ENCODE data around the gene CAMK1D.

Gene CAMK1D

DNA sequence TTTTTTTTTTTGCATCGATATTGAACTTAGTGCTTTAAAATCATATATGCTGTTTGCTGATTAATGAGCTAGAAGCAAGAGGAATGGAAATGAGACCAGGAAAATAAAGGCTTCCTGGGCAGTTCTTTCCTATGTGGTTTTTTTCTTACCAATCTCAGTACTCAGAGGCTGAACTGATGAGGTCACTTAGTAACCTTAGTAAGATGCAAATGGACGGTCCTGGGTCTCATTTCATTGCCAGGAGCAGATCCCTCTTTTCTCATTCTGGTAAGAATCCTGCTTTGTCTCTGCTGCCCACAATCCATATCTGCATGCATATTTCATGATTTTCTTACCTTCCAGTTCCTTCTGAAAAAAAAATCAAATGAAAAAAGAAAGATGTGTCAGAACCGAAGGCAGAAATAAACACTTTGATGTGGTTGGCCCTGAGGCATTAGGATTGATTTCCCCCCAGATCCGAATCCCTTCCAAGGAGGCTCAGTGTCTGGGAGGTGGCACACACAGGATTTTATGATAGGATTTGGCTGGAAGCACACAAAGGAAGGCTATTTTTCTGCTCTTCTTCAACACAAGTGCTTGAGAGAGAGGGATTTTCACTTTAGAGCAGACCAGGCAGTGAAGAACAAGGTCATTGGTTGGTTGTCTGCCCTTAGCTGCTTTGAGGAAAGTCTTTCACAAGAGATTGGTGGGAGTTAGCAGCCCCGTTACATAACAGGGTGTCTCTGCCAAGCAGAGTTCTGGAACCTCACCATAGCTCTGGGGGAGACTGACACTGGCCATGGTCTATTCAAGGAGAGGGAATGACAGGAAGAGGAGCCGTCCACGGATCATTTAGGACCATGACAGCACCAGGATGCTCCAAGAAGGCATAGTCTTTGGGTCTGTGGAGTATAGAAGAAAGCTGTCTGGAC, 150.0 kb downstream of the CAMK1D start:
- no peak for DNase-seq (ENCODE audit: low spot score)

DNA sequence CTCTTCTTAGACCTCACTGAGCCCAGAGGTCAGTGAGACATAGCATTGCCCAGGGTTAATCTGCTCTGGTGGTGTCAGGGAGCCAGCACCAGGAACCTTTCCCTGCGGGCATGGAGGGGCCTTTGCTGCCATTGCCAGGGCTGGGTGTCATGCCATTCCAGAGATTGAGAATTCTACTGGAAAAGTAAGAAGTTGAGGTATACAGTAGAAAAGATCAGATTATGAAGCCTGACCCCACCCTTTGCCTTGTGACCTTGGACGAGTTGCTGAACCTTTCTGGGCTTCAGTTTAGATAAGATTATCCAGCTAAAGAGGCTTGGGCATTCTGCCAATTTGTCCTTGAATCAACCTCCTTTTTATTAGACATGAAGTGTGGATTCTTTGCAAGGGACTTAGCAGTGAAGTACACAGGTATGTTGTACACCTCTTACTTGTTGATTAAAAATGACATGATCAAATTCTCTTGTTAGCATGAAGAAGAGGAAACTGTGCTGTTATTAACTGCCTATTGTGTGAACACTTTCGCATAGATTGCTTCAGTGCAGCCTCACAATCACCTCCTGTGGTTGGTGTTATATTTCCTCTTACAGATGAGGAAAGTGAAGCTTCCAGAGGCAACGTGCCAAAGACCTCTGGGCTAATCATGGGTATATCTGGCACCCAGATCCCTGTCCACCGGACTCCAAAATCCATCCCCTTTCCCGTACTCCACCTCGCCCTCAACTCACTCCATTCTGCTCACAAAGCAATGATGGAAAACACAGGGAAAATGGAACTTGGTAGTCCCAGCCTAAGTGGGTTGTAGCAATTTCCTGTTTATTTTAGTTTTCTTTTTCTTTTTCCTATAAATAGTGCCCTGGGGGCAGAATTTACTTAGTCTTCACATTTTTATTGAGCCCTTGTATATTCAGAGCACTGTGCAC, 151.3 kb downstream of the CAMK1D start:
- peak; percentile 53 for DNase-seq (ENCODE audit: low spot score)

DNA sequence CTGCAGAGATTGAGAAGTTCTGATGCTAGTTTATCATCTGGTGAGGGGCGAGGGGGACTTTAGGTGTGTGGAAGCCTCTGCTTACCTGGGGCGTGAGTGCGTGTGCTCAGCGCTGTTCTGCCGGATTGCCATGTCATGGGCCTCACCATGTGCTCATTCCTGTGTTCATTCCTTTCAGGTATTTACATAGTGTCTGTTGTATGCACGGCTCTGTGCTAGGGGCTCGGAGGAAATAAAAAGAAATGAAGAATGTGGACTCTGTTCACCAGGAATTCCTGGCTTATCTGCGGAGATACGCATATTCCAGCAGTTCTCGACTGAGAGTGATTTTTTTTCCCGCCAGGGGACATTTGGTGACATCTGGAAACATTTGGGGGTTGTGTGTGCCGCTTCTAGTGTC, 152.0 kb downstream of the CAMK1D start:
- no peak for DNase-seq (ENCODE audit: low spot score)

DNA sequence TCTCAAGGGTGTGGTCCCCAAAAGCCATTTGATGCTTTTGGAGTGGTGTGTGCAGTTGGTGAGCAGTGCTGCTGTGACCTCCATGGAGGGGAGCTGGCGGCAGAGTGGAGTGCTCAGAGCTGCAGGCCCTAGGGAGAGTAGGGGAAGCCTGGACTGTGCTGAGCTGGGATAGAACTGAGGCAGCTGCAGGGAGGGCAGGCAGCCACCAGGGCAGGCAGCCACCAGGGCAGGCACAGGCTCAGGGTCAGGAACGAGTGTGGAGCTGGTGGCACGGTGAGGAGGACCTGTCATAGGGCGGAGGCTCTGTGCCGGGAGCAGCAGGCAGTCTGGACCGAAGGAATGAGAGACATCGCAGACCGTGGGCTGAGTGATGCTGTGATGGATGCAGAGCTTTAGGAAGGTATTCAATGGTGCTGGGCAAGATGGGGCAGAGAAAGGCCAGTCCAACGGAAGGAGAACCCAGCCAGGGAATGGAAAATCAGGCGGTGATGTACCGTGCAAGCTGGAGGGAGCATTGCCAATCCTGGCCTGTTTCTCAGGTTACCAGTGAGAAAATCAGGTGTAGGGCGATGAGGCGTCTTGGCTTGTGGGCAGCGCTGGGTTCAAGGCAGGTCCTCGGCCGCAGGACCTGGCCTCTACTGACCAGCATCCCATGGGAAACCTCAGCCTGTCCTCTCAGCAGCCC, 152.6 kb downstream of the CAMK1D start:
- no peak for DNase-seq (ENCODE audit: low spot score)

DNA sequence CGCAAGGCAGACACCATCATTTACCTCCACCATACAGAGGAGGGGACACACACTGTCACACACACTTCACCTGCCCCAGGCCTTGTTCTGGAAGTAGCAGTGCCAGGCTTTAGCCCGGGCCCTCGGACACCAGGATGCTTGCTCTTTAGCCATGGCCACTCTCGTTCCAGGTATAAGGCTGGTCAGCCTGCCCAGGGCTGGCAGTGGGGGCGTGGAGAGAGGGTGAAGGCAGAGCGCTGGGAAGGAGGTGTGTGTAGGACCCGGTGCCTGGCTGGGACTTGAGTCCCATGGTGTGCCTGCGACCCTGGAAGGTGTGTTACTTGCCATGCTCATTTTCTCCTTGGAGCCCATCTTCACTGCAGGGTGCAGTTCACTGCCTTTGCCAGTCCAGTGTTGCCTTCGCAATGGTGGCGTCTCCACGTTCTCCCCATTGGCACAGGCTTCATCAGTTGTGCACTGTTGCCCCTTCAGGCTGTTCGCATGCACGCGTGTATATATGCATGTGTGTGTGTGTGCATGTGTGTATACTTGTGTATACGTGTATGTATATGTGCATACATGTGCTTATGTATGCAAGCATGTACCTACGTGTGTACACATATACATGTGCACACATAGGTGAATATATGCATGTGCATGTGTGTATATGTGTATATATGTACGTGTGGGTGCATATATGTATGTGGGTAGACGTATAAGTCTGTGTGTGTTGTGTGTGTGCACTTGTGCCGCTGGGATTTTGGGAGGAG, 153.4 kb downstream of the CAMK1D start:
- no peak for DNase-seq (ENCODE audit: low spot score)

DNA sequence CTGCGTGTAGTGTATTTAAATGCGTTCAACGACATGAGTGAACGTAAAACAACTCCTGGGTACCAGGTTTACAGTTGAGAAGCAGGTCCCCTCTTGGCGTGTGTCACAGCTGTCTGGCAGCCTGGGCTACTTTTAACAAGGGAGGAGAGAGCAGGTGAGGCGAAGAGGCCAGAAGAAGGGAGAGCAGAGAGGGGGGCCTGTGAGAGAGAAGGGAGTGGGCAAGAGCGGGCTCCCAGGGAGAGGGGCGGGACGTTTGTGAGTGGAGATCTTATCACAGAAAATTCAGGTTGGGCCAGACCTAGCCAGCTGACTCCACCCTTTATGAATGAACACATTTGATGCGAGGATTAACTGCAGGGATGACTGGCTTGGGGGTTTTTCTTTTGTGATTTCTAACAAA, 154.0 kb downstream of the CAMK1D start:
- no peak for DNase-seq (ENCODE audit: low spot score)

DNA sequence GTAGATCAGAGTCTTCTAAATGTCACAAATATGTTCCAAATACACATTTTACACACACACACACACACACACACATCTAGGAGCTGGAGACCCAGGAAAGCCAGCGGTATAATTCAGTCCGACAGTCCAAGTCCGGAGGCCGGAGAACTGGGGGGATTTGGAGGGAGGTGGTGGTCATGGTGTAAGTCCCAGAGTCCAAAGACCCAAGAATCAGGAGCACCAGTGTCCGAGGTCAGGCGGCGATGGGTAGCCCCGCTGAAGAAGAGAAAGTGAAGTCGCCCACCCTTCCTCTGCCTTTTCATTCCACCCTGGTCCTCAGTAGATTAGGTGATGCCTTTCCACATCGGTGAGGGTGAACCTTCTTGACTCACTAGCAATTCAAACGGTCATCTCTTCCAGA, 154.8 kb downstream of the CAMK1D start:
- DNase-seq (ENCODE audit: low spot score), result no peak

DNA sequence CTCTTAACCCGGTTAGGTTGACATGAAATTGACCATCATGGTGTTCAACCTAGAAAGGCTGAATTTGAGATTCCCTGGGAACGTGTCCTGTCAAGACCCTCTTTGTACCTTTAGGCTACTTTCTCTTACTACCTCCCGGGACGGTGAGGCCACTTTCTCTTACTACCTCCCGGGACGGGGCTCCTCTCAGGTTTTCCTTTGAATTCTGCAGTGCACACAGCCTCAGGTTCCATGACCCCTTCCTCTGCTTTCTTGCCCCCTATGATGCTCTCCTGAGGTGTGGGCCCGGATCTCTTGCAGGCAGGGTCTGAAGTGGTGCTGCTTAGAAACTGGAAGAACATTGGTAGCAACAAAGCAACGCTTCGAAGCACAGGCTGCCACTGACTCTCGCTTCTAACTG, 155.3 kb downstream of the CAMK1D start:
- DNase-seq (ENCODE audit: low spot score), result no peak

DNA sequence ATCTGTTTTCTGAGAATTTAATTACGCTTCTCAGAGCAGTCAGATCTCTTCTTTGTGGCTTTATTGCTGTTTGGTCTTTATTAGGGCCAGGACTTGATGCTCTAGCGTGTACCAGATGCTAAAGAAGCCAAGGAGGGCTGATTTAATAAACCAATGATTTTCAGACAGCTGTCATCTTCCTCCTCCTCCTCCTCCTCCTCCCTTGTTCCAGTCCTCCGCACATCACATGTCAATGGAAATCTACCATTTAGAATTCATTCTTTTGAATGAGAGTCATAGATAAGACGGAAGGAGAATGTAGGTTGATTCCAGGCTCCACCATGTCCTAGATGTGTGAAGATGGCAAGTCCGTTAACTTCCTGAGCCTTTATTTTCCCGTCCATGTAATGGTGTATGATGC, 156.3 kb downstream of the CAMK1D start:
- DNase-seq (ENCODE audit: low spot score), result no peak

DNA sequence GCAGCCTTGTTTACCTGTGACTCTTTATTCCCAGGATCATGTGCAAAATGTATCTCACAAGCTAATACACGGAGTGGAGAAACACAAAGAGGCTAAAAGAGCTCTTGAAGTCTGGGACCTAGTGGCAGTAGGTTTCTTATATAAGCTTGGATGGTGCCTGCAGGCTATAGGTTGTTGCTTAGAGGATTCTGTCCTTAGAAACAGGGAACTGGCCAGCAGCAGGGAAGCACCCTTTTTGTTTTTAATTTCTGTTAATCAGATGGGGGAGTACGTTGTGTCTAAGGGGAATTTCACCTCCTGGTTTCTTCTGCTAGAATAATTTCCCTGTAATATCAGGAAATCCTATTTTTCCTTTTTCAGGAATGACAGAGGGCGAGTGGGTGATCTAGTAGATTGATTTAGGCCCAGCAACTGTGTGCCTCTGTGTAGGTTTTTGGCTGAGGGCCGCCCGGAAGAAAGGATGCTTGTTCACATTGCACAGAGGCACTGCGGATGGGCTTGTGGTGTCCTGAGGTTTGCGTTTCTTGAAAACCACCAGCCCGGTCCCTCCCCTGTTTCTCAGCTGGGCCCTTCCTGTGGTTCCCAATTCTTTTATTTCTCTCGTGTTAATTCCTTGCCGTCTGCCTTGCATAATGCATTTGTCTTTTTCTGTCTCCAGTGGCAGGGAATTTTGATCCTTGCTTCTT, 158.0 kb downstream of the CAMK1D start:
- no peak for DNase-seq (ENCODE audit: low spot score)

DNA sequence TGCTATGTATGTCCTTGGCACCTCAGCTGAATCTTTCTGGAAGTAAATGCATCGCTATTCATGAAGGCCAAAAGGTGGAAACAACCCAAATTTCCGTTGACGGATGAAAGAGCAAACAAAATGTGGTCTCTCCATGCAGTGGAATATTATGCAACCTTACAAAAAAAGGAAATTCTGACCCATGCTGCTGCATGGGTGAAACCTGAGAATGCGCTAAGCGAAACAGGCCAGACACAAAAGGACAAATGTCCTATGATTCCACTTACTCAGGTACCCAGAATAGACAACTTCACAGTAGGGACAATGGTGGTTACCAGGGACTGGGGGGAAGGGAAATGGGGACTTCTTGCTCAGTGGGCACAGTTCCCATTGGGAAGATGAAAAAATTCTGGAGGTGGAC, 158.8 kb downstream of the CAMK1D start:
- no peak for DNase-seq (ENCODE audit: low spot score)

DNA sequence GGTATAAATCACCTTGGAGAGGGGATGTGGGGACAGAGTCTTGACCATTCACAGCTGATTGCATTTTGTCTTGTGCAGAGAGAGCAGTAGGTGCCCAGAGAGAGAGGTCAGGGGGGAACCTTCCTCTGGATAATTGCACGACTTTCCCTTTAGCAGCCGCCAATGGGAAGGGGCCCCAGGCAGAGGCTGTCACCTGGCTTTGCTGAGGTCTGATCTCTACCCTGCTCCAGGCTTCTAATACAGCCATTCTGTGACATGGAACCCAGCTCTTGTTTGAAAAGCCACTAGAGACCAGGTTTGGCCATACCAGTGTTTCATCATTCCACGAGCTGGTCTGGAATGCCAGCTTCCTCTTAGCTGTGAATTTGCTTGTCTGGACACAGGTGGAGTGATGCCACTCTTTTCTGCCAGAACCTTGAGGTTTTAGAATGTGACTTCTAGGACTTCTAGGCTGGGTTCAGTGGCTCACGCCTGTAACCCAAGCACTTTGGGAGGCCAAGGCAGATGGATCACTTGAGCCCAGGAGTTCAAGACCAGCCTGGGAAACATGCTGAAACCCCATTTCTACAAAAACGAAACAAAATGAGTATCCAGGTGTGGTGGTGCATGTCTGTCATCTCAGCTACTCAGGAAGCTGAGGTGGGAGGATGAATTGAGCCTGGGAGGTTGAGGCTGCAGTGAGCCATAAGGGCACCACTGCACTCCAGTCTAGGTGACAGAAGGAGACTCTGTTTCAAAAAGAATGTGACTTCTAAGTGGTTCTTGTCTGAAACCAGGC, 159.9 kb downstream of the CAMK1D start:
- DNase-seq (ENCODE audit: low spot score), result no peak

DNA sequence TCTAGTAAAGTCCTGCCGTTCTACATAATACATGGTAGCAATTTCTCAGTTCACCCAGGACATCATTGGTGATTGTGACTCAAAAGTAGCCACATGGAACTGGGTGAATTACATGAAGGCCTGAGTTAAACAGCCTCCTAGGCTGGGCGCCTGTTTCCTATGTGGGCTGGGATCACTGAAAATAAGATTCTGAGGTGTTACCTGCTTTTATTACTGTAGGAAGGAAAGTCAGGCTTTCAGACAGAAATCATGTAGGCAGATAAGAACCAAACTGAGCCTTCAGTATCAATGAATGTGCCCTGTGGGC, 160.4 kb downstream of the CAMK1D start:
- no peak for DNase-seq (ENCODE audit: low spot score)

DNA sequence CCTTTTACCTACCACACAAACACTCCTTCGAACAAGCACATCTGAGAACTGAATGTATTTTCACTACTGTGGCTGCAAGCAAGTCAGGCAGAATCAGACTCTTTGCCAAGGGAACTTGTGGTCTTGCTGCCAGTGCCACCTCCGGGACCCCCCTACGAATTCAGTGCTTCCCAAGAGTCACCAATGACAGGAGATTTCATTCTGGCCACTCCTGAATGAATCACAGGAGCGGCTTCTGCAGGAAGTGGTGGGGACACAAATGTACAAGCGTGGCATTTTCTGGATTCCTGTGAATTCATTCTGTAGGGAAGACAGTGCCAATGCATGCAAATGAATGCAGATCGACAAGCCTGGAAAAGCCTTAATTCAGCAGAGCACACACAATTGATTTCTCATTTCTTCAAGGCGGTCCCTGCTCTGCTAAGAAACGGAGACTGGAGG, 161.2 kb downstream of the CAMK1D start:
- DNase-seq (ENCODE audit: low spot score), result no peak

DNA sequence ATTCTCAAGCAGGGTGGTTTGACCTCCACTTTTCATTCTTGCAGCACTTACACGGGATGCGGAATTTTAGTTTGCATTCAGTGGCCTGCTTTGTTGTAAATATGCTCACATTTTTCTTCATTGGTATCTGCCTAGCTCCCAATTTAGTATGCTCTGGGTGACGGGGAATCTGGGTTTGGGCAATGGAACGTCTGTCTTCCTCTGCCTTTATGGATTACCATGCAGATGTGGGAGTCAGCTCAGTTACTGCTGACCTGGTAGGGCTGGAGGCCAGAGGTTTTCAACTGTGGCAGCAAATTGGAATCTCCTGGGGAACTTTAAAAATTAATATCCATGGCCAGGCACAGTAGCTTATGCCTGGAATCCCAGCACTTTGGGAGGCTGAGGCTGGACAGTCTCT, 161.6 kb downstream of the CAMK1D start:
- no peak for DNase-seq (ENCODE audit: low spot score)

DNA sequence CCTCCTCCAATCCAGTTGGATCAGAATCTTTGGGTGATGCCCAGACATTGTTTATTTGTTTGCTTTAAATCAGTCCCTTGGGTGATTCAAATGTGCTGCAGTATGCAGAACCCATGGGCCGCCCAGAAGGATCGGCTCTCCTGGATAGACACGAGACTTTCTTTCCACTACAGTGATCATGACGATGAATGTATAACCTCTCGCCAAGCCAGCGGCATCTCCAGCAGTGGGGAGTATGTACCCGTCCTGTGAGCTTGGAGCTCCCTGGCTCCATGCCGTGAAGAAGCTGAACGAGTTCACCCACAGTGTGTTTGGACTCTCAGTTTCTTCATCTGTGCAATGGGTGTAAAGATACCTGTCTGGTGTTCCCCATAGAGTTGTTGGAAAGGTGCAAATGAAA, 162.3 kb downstream of the CAMK1D start:
- DNase-seq (ENCODE audit: low spot score), result no peak

DNA sequence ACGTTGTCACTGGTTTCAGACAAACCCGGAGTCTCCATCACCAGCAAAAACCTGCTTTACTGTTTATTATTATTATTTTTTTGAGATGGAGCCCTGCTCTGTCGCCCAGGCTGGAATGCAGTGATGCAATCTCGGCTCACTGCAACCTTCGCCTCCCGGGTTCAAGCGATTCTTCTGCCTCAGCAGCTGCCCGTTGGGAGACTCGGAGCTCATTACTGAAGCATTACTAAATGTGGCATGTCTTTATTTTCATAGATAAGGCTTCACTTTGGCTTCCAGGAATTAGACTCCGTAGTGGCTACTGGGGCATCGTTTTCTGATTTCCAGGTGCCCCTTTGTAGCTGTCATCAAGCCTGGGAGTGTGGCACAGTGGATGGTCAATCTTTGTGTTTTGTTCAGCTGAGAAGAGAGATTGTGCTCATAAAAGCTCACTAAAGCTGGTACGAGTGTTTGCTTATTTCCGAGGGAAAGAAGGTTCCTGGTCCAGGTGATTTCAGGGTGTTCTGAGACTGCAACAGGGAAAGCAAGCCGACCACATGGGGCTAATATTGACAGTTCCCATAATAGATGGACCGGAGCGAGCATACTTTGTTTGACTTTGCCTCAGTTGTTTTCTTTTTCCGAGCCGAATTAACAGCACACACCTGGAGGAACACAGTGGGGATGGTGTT, 163.1 kb downstream of the CAMK1D start:
- DNase-seq (ENCODE audit: low spot score), result no peak

DNA sequence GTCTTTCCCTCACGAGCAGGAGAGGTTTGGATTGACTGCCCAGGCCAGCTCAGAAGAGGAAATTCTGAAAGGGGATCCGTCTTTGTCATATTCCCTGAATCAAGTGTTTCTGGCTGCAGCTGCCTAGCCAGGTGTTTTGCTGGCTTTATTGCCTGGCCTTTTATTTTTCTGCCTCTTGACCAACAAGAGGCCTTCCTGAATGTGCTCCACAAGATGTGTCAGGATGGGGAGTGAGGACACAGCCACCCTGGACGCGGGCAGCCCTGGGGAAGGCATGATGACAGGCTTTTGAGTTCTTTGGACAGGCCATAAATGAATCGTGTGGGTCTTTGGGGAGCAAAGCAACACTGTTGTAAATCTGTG, 163.6 kb downstream of the CAMK1D start:
- DNase-seq (ENCODE audit: low spot score), result no peak

DNA sequence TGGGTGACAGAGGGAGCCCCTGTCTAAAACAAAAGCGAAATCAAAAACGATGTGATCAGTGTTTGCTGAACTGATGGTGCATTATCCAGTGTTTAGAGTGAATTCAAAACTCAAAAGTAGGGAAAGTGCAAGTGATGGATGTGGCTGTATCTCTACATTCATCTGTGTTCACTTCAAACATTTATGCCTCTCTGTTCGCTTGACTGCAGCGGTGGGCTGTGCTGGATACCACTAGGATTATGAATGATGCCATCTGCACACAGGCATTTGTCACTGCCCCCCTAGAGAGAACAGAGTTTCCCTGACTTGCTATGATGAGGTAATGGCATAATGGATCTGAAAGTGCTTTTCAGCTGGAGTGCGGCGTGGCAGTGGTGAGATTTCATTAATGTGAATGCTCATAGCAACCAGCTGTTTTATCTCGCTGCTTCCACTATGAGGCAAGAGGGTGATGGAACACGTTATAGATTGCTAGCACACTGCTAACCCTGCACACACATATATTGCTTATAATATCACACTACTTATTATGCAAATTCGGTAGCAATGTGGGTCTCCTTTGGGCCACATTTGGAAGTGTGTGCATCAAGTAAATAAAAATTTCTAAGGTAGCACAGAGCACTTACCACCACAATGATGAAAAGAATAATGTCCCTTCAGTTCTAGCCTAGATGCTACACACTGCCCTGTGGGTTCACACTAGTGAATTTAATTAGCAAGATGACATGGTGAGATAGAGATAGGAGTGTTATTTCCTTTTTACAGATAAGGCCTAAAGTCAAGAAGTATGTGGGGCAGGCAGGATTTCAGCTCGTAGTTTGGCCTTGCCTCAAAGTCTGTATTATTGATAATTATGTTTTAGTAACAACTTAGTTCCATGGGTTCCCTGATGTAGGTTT, 164.7 kb downstream of the CAMK1D start:
- no peak for DNase-seq (ENCODE audit: low spot score)

Data from hematopoietic multipotent progenitor cell treated with erythropoietin and hydrocortisone succinate and interleukin-3 and kit ligand, for 17 days (in vitro differentiated cells).